MM.1S (cell line): ENCODE measurements around the gene SLC25A39.
A peak's percentile ranks its signal among the peaks of the same experiment; 100 is the strongest.

ENCODE experiments used
- DNase-seq: peaks from one replicate; pipeline ENCODE4 v3.0.0-alpha.2; 2015
- H2AFZ ChIP-seq: fragments of 300-600 bp; sonication (generic); 2 replicates; pipeline ENCODE4 v1.6.0; 2016; ENCODE audit warnings: antibody characterized with exemption, low read length
- H3F3A ChIP-seq: fragments of 300-600 bp; sonication (generic); 2 replicates; pipeline ENCODE4 v1.6.1; 2016; ENCODE audit warnings: mild to moderate bottlenecking, antibody characterized with exemption, low read length, moderate library complexity, mixed read lengths; ENCODE audit not compliant: insufficient read depth
- H3K27ac ChIP-seq: fragments of 300-600 bp; sonication (generic); 2 replicates; pipeline ENCODE4 v1.5.1; 2016; ENCODE audit warnings: mild to moderate bottlenecking, low read length
- H3K27me3 ChIP-seq: fragments of 300-600 bp; sonication (generic); replicated peaks from 2 replicates; pipeline ENCODE4 v1.6.0; 2016; ENCODE audit warnings: low read length; ENCODE audit not compliant: insufficient read depth
- H3K36me3 ChIP-seq: fragments of 300-600 bp; sonication (generic); replicated peaks from 2 replicates; pipeline ENCODE4 v1.6.1; 2016; ENCODE audit warnings: mild to moderate bottlenecking, low read length, mixed read lengths; ENCODE audit not compliant: insufficient read depth
- H3K4me1 ChIP-seq: fragments of 300-600 bp; sonication (generic); 2 replicates; pipeline ENCODE4 v1.6.1; 2016; ENCODE audit warnings: low read length, mixed read lengths
- H3K4me2 ChIP-seq: fragments of 300-600 bp; sonication (generic); 2 replicates; pipeline ENCODE4 v1.6.0; 2016; ENCODE audit warnings: low read depth, low read length
- H3K4me3 ChIP-seq: fragments of 300-600 bp; sonication (generic); 2 replicates; pipeline ENCODE4 v1.5.1; 2016; ENCODE audit warnings: low read length, mixed read lengths
- H3K79me2 ChIP-seq: fragments of 300-600 bp; sonication (generic); 2 replicates; pipeline ENCODE4 v1.6.1; 2016; ENCODE audit warnings: mixed run types, low read length, mixed read lengths
- H3K9ac ChIP-seq: fragments of 300-600 bp; sonication (generic); 2 replicates; pipeline ENCODE4 v1.6.1; 2016; ENCODE audit warnings: low read length, mixed read lengths
- H3K9me2 ChIP-seq: fragments of 300-600 bp; sonication (generic); replicated peaks from 2 replicates; pipeline ENCODE4 v1.6.1; 2016; ENCODE audit warnings: mild to moderate bottlenecking, low read length, mixed read lengths; ENCODE audit not compliant: insufficient read depth
- H3K9me3 ChIP-seq: fragments of 300-600 bp; sonication (generic); replicated peaks from 2 replicates; pipeline ENCODE4 v1.6.1; 2016; ENCODE audit warnings: mild to moderate bottlenecking, low read length, mixed read lengths; ENCODE audit not compliant: insufficient read depth
- H4K20me1 ChIP-seq: fragments of 300-600 bp; sonication (generic); 2 replicates; pipeline ENCODE4 v1.6.1; 2016; ENCODE audit warnings: mild to moderate bottlenecking, low read length, moderate library complexity, mixed read lengths; ENCODE audit not compliant: insufficient read depth
- EZH2 ChIP-seq: fragments of 300-600 bp; sonication (generic); optimal IDR thresholded peaks from 2 replicates; pipeline ENCODE3; 2017; ENCODE audit warnings: low read depth, mild to moderate bottlenecking, antibody characterized with exemption, low read length, mixed read lengths
- EZH2phosphoT487 ChIP-seq: fragments of 300-600 bp; sonication (generic); IDR thresholded peaks from 2 replicates; pipeline ENCODE4 v1.6.1; 2018; ENCODE audit warnings: antibody characterized with exemption, low read length
- TF ChIP-seq, protein P1 (sequence below): fragments of 300-600 bp; sonication (generic); IDR thresholded peaks from 2 replicates; pipeline ENCODE4 v1.5.1; 2016; ENCODE audit warnings: antibody characterized with exemption, low read length, mixed read lengths

Gene SLC25A39

DNA sequence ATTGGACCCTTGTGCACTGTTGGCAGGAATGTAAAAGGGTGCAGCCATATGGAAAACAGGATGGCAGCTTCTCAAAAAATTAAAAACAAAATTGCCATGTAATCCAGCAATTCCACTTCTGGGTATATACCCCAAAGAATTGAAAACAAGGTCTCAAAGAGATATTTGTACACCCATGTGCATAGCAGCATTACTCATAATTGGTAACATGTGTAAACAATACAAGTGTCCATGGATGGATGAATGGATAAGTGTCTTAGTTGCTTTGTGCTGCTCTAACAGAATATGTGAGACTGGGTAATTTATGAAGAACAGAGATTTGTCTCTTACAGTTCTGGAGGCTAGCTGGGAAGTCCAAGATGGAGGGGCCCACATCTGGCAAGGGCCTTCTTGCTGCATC is 20.0 kb downstream of the SLC25A39 start:
- H4K20me1 ChIP-seq: no peaks in the 10 kb centered on the region
- no peak overlapping the region for H3K27ac ChIP-seq
- no peaks in the 10 kb centered on the region for H3K9me3 ChIP-seq
- no peaks in the 10 kb centered on the region for H3K36me3 ChIP-seq
- H3K4me2 ChIP-seq: no peak overlapping the region
- H3K79me2 ChIP-seq: no peaks in the 10 kb centered on the region
- H3K4me3 ChIP-seq: no peak overlapping the region
- no peak overlapping the region for H2AFZ ChIP-seq
- H3K9ac ChIP-seq: no peak overlapping the region
- no peaks in the 10 kb centered on the region for H3K4me1 ChIP-seq
- H3F3A ChIP-seq: no peaks in the 10 kb centered on the region
- TF ChIP-seq, protein P1, sequence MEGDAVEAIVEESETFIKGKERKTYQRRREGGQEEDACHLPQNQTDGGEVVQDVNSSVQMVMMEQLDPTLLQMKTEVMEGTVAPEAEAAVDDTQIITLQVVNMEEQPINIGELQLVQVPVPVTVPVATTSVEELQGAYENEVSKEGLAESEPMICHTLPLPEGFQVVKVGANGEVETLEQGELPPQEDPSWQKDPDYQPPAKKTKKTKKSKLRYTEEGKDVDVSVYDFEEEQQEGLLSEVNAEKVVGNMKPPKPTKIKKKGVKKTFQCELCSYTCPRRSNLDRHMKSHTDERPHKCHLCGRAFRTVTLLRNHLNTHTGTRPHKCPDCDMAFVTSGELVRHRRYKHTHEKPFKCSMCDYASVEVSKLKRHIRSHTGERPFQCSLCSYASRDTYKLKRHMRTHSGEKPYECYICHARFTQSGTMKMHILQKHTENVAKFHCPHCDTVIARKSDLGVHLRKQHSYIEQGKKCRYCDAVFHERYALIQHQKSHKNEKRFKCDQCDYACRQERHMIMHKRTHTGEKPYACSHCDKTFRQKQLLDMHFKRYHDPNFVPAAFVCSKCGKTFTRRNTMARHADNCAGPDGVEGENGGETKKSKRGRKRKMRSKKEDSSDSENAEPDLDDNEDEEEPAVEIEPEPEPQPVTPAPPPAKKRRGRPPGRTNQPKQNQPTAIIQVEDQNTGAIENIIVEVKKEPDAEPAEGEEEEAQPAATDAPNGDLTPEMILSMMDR: no peak
- TF ChIP-seq EZH2phosphoT487 (no peak), EZH2 (no peak)
- no peak for DNase-seq
- no peaks in the 10 kb centered on the region for H3K9me2 ChIP-seq
- H3K27me3 ChIP-seq: peaks cover 24% of the 10 kb centered on the region

DNA sequence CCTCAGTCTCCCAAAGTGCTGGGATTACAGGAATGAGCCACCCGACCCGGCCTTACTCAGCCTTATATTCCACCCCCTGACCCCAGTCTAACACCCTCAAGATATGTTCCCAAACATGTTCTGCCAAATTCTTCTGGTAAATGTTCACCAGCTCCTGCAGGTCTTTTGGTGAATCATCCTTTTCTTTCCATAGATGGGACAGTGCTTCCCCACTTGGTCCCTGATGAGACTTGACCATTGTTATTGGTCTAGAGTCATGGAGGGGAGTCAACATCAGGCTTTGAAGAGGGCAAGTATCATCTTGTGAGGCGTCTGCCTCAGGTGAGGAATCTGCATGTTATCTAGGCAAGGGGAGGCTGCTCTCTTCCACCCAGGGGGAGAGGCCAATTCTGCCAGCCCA is 26.6 kb downstream of the SLC25A39 start:
- Histone ChIP-seq H3K9me2 (no peaks in the 10 kb centered on the region), H2AFZ (no peak overlapping the region), H3K9me3 (no peaks in the 10 kb centered on the region), H3K4me2 (no peak overlapping the region), H3K79me2 (no peaks in the 10 kb centered on the region), H3K27me3 (no peaks in the 10 kb centered on the region), H3K9ac (no peak overlapping the region), H3K4me3 (no peak overlapping the region), H3K4me1 (peaks cover 10% of the 10 kb centered on the region), H3K27ac (no peak overlapping the region), H4K20me1 (no peaks in the 10 kb centered on the region), H3F3A (0 out of 2 replicates have a peak, but pooled peaks cover 5% of the 10 kb centered on the region), H3K36me3 (no peaks in the 10 kb centered on the region)
- no peak for DNase-seq
- TF ChIP-seq EZH2 (no peak), EZH2phosphoT487 (no peak)
- TF ChIP-seq, protein P1: no peak

DNA sequence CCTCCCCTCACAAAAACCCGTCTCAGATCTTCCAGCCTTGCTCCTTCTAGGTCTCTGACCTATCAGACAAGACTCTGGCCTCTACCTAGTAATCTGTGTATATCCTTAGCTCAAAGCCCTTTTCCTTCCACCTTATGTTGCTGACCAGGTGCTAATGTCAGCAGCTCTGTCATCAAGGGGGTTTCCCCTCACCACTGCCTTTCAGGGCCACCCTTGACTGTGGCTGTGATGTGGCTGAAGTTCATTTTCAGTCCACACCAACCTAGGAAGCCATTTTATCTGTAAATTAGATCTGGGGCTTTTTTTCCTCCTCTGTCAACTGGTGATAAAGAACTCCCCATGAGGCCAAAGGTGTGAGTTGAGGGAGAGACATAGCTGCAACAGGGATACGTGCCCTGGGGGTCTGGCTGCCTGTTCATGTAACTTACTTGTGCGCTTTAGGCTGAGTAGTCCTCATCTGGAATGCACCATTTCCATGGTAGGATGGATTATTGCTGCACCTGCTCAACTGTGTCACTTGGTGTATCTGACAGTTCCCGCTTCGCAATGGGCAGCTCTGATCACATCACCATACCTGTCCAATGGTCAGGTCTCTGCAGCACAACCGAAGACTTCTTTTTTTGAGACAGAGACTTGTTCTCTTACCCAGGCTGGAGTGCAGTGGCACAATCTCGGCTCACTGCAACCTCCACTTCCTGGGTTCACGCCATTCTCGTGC is 31.0 kb downstream of the SLC25A39 start:
- peak overlapping the region; percentile 35; the same call in 1 of the 2 replicates for H2AFZ ChIP-seq
- H3K36me3 ChIP-seq: no peaks in the 10 kb centered on the region
- H3K4me1 ChIP-seq: peaks cover 10% of the 10 kb centered on the region
- no peaks in the 10 kb centered on the region for H3K9me3 ChIP-seq
- no peaks in the 10 kb centered on the region for H3K27me3 ChIP-seq
- peak overlapping the region; percentile 49; the same call in 1 of the 2 replicates for H3K27ac ChIP-seq
- peak overlapping the region; percentile 24; the same call in 1 of the 2 replicates for H3K4me2 ChIP-seq
- no peak for TF ChIP-seq EZH2phosphoT487
- TF ChIP-seq, protein P1: no peak
- TF ChIP-seq EZH2: no peak
- no peak overlapping the region for H3K9ac ChIP-seq
- peak; percentile 84 for DNase-seq
- no peaks in the 10 kb centered on the region for H3K79me2 ChIP-seq
- no peaks in the 10 kb centered on the region for H4K20me1 ChIP-seq
- H3K4me3 ChIP-seq: no peak overlapping the region
- no peaks in the 10 kb centered on the region for H3K9me2 ChIP-seq
- H3F3A ChIP-seq: 0 out of 2 replicates have a peak, but pooled peaks cover 5% of the 10 kb centered on the region
